Large intestine (tissue), 3 donors: ENCODE results near the gene FAM131A. TPM values are rescaled to one million over a fixed set of nuclear protein-coding genes. Genes with fewer than 3 reads are reported as not detected.

Experiments
- DNase-seq, 2 donors: peaks; one replicate each; pipeline versions ENCODE4 v3.0.0 to v3.0.0-alpha.2; 2013
- H3K27ac ChIP-seq: one replicate; pipeline ENCODE4 v1.5.1; 2013; ENCODE audit warnings: low read length
- H3K27me3 ChIP-seq: 2 replicates; pipeline ENCODE4 v1.6.1; 2013; ENCODE audit warnings: low read length; ENCODE audit not compliant: control insufficient read depth, insufficient read depth
- H3K36me3 ChIP-seq: 2 replicates; pipeline ENCODE4 v1.6.1; 2013; ENCODE audit warnings: low read length; ENCODE audit not compliant: control insufficient read depth, insufficient read depth
- H3K4me1 ChIP-seq: one replicate; pipeline ENCODE4 v1.6.1; 2013; ENCODE audit warnings: low read length; ENCODE audit not compliant: control insufficient read depth, insufficient read depth
- H3K4me3 ChIP-seq: one replicate; pipeline ENCODE4 v1.5.1; 2013; ENCODE audit warnings: low read length
- H3K9me3 ChIP-seq: one replicate; pipeline ENCODE4 v1.6.1; 2013; ENCODE audit warnings: mild to moderate bottlenecking, low read depth, low read length, moderate library complexity; ENCODE audit not compliant: control insufficient read depth
- WGBS: methylation state at CpG from one replicate; pipeline ENCODE4 v1.1.5; 2013; ENCODE audit warnings: low lambda C conversion rate; ENCODE audit not compliant: insufficient coverage; 5-methylcytosine and 5-hydroxymethylcytosine counted together
- polyA plus RNA-seq: library from polyadenylated mRNA; unstranded; fragments of 120-200 nt; gene quantifications from one replicate; pipeline ENCODE4 v1.2.1, GENCODE V29; 2013

Gene FAM131A
- polyA plus RNA-seq, 1 donor, result 14.9 TPM

DNA sequence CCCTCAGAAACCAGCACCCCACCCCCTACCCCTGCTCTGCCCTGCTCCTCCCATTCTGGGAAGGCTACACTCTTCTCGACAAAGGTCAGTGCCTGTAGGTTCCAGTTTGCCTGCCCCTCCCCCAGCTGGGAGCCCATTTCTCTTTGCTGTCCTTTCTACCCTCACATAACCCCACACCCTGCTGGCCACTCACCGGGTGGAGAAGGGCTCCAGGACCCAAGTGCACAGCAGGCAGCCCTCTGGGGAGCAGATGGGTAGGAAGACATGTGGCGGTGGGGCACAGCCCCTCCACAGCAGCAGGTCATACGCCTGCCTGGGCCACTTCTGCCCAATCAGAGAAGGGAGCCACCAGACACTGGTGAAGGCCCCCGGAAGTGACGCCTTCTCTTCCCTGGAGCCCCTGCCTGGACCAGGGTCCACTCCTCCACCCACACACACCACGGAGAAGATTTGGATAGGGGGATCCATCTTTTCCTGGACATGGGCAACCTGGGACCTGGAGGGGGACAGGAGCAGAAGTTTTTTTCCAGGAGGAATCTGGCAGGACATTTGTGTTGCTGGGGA lies 40.6 kb downstream of the FAM131A start, which contains the start of gene THPO:
THPO (minus strand) TSS at position 326 of the 564 bp plus-strand sequence. CDS start 1,948 bp downstream, outside the sequence.
- no peak within 1 kb of the TSS for H3K4me3 ChIP-seq
- DNase-seq, result peak in 1 of 2 donors; percentile 52
- H3K9me3 ChIP-seq, result peaks cover 5% of the 10 kb centered on the region
- peaks cover 57% of the 10 kb centered on the region for H3K27me3 ChIP-seq
- H3K4me1 ChIP-seq, result peaks cover 21% of the 10 kb centered on the region
- H3K36me3 ChIP-seq, result no peaks in the 10 kb centered on the region
- WGBS, result no CpG with 5 or more reads among the region's 7 CpGs
- no peak within 1 kb of the TSS for H3K27ac ChIP-seq

DNA sequence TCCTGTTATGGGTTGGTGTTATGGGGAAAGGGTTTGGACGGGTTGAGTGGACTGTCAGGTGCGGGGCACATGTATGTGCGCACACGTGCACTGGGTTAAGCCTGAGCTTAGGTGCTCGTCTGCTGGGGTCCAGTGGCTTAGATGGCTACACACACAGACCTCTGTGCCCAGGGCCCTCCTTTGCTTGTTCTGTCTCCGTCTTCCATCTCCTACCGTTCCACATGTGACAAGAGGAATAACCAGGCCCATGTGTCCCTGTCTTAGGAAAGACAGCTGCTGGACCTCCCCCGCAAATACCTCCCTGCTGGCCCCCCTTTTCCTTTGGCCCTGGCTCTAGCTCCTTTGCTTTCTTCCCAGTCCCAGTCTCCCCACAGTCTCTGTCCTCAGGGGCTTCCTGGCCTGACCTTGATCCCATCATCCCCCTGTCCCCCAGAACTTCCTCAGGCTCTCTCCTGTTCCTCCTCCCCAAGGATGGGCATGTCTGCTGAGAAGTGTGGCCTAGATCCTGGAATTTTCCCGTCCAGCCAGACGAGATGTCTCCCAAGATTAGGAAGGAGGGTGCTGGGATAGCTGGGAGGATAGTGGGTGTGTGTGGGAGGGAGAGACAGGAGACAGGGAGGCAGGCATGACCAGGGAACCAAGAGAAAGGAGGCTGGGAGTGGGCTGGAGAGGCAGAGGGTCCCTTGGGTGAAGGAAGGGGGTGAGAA lies 41.4 kb downstream of the FAM131A start:
- DNase-seq, result peak in 1 of 2 donors; percentile 9
- H3K4me3 ChIP-seq, result no peak overlapping the region
- peaks cover 5% of the 10 kb centered on the region for H3K9me3 ChIP-seq
- 83% methylated on average over 1 of the region's 10 CpGs for WGBS
- peaks cover 56% of the 10 kb centered on the region for H3K27me3 ChIP-seq
- H3K27ac ChIP-seq, result no peak overlapping the region
- peaks cover 21% of the 10 kb centered on the region for H3K4me1 ChIP-seq
- H3K36me3 ChIP-seq, result no peaks in the 10 kb centered on the region

DNA sequence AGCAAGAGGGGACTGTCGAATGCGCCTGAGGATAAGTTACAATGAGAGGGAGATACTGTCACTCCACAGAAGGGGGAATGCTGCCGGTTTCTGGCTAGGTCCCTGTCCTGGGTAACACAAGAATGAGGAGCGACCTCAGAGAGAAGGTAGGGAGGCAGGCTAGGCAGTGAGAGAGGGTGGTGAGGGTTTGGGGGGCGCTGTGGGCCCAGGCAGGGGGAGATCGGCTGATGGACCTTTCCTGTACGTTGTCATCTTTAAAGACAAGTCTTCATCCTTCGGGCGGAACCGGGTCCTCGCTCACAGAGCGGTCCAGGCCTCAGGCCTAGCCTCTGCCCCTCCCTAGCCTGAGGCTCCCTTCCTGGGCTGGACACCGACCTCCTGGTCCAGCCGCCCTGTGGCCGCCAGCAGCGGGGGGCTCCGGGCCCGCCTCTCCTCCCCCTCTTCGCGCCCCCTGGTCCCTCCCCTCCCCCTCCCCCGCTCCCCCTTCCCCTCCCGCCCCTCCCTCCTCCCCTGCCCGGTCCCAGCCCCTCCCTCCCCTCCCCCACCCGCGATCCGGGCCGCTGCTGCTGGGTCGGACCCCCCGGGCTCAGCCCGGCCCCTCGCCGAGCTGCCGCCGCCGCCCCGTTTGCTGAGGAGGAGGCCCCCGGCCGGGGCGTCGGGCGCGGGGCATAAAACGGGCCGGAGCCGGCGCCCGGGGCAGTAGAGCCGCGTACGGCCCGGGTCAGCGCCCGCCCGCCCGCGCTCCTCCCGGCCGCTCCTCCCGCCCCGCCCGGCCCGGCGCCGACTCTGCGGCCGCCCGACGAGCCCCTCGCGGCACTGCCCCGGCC lies 42.2 kb downstream of the FAM131A start, which contains the start of gene CHRD:
CHRD (plus strand) TSS at position 697 of the 827 bp plus-strand sequence. CDS start 265 bp downstream, outside the sequence.
- Histone ChIP-seq H3K9me3 (peaks cover 5% of the 10 kb centered on the region), H3K4me3 (peak within 1 kb of the TSS; percentile 13), H3K27ac (no peak within 1 kb of the TSS), H3K36me3 (no peaks in the 10 kb centered on the region), H3K4me1 (peaks cover 21% of the 10 kb centered on the region), H3K27me3 (peaks cover 56% of the 10 kb centered on the region)
- DNase-seq, result peak in 1 of 2 donors; percentile 11
- WGBS, result no CpG with 5 or more reads among the region's 71 CpGs

DNA sequence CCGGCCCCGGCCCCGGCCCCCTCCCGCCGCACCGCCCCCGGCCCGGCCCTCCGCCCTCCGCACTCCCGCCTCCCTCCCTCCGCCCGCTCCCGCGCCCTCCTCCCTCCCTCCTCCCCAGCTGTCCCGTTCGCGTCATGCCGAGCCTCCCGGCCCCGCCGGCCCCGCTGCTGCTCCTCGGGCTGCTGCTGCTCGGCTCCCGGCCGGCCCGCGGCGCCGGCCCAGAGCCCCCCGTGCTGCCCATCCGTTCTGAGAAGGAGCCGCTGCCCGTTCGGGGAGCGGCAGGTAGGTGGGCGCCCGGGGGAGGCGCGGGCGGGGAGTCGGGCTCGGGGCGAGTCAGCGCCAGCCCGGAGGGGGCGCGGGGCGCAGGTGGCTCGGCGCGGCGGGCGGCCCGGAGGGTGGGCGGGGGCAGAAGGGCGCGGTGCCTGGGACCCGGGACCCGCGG lies 42.8 kb downstream of the FAM131A start:
- Histone ChIP-seq H3K4me1 (peaks cover 21% of the 10 kb centered on the region), H3K9me3 (peaks cover 5% of the 10 kb centered on the region), H3K4me3 (no peak overlapping the region), H3K36me3 (no peaks in the 10 kb centered on the region), H3K27me3 (peaks cover 56% of the 10 kb centered on the region), H3K27ac (no peak overlapping the region)
- DNase-seq, result peak; percentile 38 to 59
- WGBS, result no CpG with 5 or more reads among the region's 62 CpGs

DNA sequence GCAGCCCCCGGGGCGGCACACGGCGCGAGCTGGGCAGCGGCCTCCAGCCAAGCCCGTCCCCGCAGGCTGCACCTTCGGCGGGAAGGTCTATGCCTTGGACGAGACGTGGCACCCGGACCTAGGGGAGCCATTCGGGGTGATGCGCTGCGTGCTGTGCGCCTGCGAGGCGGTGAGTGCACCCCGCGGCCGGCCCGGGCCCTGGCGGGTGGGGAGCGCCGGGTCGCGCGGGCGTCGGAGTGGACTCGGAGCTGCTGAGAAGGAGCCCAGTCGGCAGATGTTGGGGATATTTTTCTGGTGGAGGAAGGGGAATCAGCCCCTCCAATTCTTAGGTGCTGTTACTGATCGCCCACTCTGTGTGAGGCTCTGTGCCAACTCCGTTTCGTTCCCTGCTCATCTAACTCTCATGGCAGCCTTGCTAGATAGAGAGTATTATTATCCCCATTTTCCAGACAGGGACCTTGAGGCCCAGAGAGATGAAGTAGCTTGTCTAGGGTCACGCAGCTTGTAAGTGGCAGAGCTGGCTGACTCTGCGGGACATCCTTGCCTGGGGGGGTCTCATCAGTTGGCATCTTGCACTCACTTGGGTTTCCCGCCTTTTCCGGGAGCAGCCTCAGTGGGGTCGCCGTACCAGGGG lies 43.3 kb downstream of the FAM131A start:
- DNase-seq, result peak in 1 of 2 donors; percentile 21
- Histone ChIP-seq H3K27ac (no peak overlapping the region), H3K27me3 (peaks cover 52% of the 10 kb centered on the region)

DNA sequence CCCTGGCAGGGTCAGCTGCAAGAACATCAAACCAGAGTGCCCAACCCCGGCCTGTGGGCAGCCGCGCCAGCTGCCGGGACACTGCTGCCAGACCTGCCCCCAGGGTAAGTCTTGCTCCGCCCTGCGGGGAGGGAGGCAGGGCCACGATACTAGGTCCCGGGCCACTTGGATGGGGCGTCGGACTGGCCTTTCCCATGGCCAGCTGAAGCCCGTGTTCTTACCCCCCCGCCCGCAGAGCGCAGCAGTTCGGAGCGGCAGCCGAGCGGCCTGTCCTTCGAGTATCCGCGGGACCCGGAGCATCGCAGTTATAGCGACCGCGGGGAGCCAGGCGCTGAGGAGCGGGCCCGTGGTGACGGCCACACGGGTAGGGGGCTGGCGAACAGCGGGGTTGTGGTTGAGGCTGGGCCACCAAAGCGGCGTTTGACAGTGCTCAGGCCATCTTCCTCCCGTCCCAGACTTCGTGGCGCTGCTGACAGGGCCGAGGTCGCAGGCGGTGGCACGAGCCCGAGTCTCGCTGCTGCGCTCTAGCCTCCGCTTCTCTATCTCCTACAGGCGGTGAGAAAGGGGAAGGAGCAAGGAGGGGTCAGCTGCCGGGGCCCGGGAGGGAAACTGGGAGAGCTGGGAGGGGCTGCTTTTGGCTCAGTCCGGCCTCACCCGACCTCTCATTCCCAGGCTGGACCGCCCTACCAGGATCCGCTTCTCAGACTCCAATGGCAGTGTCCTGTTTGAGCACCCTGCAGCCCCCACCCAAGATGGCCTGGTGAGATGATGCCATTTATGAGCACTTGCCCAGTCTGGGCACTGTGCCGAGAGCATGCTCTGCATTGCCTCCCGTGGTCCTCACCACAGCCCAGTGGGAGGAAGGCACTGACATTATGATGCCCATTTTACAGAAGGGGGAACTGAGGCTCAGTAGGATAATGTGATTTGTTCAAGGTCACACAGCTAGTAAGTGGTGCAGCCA lies 44.1 kb downstream of the FAM131A start:
- Histone ChIP-seq H3K36me3 (no peaks in the 10 kb centered on the region), H3K27ac (no peak overlapping the region), H3K4me1 (peaks cover 21% of the 10 kb centered on the region), H3K27me3 (peaks cover 48% of the 10 kb centered on the region), H3K4me3 (no peak overlapping the region), H3K9me3 (peaks cover 5% of the 10 kb centered on the region)
- no CpG with 5 or more reads among the region's 55 CpGs for WGBS
- DNase-seq, result peak in 1 of 2 donors; percentile 38

More for the DNA sequence above, 43.3 kb downstream of the FAM131A start:
- Histone ChIP-seq H3K36me3 (no peaks in the 10 kb centered on the region), H3K9me3 (peaks cover 5% of the 10 kb centered on the region), H3K4me3 (no peak overlapping the region), H3K4me1 (peaks cover 21% of the 10 kb centered on the region)
- WGBS, result no CpG with 5 or more reads among the region's 42 CpGs

DNA sequence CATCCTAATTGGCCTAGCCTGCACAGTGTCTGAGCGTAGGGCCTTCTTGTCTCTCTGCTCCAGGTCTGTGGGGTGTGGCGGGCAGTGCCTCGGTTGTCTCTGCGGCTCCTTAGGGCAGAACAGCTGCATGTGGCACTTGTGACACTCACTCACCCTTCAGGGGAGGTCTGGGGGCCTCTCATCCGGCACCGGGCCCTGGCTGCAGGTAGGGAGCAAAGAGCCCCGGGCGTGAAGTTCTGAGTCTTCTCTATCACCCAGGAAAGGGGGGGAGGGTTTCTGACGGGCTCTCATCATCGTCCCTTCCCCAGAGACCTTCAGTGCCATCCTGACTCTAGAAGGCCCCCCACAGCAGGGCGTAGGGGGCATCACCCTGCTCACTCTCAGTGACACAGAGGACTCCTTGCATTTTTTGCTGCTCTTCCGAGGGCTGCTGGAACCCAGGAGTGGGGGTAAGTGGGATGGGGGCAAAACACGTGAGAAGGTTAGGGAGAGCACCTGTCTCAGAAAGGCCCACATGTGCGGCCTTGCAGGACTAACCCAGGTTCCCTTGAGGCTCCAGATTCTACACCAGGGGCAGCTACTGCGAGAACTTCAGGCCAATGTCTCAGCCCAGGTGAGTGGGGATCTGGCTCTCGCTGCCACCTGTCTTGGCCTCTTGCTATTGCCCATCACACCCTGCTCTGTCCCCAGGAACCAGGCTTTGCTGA lies 45.1 kb downstream of the FAM131A start:
- Histone ChIP-seq H3K9me3 (peaks cover 5% of the 10 kb centered on the region), H3K4me3 (no peak overlapping the region), H3K4me1 (peaks cover 19% of the 10 kb centered on the region), H3K36me3 (no peaks in the 10 kb centered on the region), H3K27ac (no peak overlapping the region), H3K27me3 (peaks cover 47% of the 10 kb centered on the region)
- WGBS, result no CpG with 5 or more reads among the region's 16 CpGs
- DNase-seq, result no peak

DNA sequence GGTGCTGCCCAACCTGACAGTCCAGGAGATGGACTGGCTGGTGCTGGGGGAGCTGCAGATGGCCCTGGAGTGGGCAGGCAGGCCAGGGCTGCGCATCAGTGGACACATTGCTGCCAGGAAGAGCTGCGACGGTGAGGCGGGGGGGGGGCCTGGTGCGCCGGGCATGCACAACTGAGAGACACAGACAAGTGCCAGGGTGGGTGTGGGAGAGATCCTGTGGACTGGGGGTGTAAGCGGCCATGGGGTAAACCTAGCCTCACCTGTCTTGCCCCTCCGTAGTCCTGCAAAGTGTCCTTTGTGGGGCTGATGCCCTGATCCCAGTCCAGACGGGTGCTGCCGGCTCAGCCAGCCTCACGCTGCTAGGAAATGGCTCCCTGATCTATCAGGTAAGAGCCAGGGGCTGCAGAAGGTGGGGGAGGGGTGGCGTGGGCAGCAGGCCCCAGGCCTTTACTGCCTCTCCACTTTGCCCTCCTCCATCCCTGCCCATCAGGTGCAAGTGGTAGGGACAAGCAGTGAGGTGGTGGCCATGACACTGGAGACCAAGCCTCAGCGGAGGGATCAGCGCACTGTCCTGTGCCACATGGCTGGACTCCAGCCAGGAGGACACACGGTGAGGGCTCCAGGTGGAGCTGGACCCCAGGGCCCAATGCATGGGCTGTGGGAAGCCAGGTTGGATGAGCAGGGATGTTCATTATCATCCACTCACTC lies 45.8 kb downstream of the FAM131A start:
- Histone ChIP-seq H3K36me3 (no peaks in the 10 kb centered on the region), H3K27ac (no peak overlapping the region), H3K4me1 (peaks cover 15% of the 10 kb centered on the region), H3K27me3 (peaks cover 44% of the 10 kb centered on the region), H3K9me3 (peaks cover 5% of the 10 kb centered on the region), H3K4me3 (no peak overlapping the region)
- no peak for DNase-seq
- WGBS, result no CpG with 5 or more reads among the region's 15 CpGs
